Heart left ventricle (tissue), 16 donors: ENCODE results near the gene USP6. TPM values are rescaled to one million over a fixed set of nuclear protein-coding genes. Genes with fewer than 3 reads are reported as not detected.
"Not testable (repeated sequence)": the region's sequence is repeated elsewhere in the genome, so short reads cannot be mapped to it uniquely, and the experiment has no call there.

Experiments used
- ATAC-seq, 4 donors: fragments of 200-7000 bp; cut with Tn5 transposase; one replicate each; pipeline ENCODE4 v1.9.1; 2020 to 2022; ENCODE audit warnings: moderate library complexity in 4 of 4, mild to moderate bottlenecking in 3 of 4, moderate number of reproducible peaks in 1 of 4
- DNase-seq, 5 donors: peaks; one replicate each; pipeline ENCODE4 v3.0.0-alpha.2; 2020
- H3K27ac ChIP-seq, 12 donors: fragments of 200-600 bp; sonication (generic) in 4 of 12; one replicate each; pipeline versions ENCODE4 v1.5.0 to v1.8.0; 2016 to 2022; ENCODE audit warnings: mild to moderate bottlenecking in 2 of 12
- H3K27me3 ChIP-seq, 9 donors: fragments of 200-600 bp; sonication (generic) in 2 of 9; one replicate each; pipeline versions ENCODE4 v1.5.1 to v1.8.0; 2016 to 2022; ENCODE audit warnings: mild to moderate bottlenecking in 3 of 9
- H3K36me3 ChIP-seq, 9 donors: fragments of 200-600 bp; sonication (generic) in 2 of 9; one replicate each; pipeline versions ENCODE4 v1.5.0 to v1.8.0; 2018 to 2022; ENCODE audit warnings: mild to moderate bottlenecking in 2 of 9
- H3K4me1 ChIP-seq, 12 donors: fragments of 200-600 bp; sonication (generic) in 4 of 12; one replicate each; pipeline versions ENCODE4 v1.5.0 to v1.8.0; 2016 to 2022; ENCODE audit warnings: mild to moderate bottlenecking in 3 of 12
- H3K4me3 ChIP-seq, 12 donors: fragments of 200-600 bp; sonication (generic) in 4 of 12; one replicate each; pipeline versions ENCODE4 v1.5.0 to v1.8.0; 2017 to 2022; ENCODE audit warnings: mild to moderate bottlenecking in 9 of 12, moderate library complexity in 4 of 12
- H3K9me3 ChIP-seq, 12 donors: fragments of 200-600 bp; sonication (generic) in 4 of 12; one replicate each; pipeline versions ENCODE4 v1.5.0 to v1.8.0; 2016 to 2022; ENCODE audit warnings: mild to moderate bottlenecking in 1 of 12
- POLR2A ChIP-seq, 2 donors: fragments of 450-650 bp; IDR thresholded peaks; one replicate each; pipeline ENCODE4 v1.6.1; 2017; ENCODE audit warnings: antibody characterized with exemption in 2 of 2, mild to moderate bottlenecking in 2 of 2, moderate library complexity in 2 of 2
- WGBS, 4 donors: extraction: QIAGEN DNeasy Blood & Tissue Kit in 2 of 4; methylation state at CpG; one replicate each; pipeline versions ENCODE4 v1.1.5 to v1.1.7; 2013 to 2018; 5-methylcytosine and 5-hydroxymethylcytosine counted together
- intact Hi-C, 10 donors: fragments of 100-400 bp; cut with DNase I; formaldehyde crosslinking; loops; one replicate each; pipeline versions ENCODE4 v1.11.1 to v1.14.2; 2022
- polyA plus RNA-seq, 2 donors: library from polyadenylated mRNA; stranded (reverse); fragments of 200-250 nt; gene quantifications; one replicate each; pipeline ENCODE4 v1.2.3, GENCODE V29; 2013
- total RNA-seq, 9 donors: library from RNA; depleted of rRNA in 2 of 9; stranded (reverse); fragments of >200 nt in 2 of 9; fragmentation: NEBNext Ultra II Directional in 3 of 9; extraction: Animal tissue kit (Norgen Biotek cat#: 25700) in 3 of 9; gene quantifications; one replicate each; pipeline versions ENCODE4 v1.1.0 to v1.2.4, GENCODE V29; 2016 to 2023
- TF ChIP-seq, protein P1 (sequence below), 12 donors: fragments of 200-600 bp; sonication (generic) in 4 of 12; IDR thresholded peaks; one replicate each; pipeline versions ENCODE4 v1.5.0 to v1.8.0; 2018 to 2022; ENCODE audit warnings: antibody characterized with exemption in 12 of 12, mild to moderate bottlenecking in 5 of 12
- donor health status: ischemic (EF 13 %, LVEDD 7.1; RV severe dilation, severe dysfunction).
- donor health status: healthy with polysubstance abuse.
- donor health status: DM: no; HTN: yes; CAD: no.
- donor health status: DM: no; HTN: no; CAD: no.
- donor health status: ischemic (EF 25% LVEDD 6.9; RV normal size, moderate dysfunction).
- donor health status: ischemic (EF 25% LVEDD 5.7; RV mildly dilated, moderate dysfunction).
- donor health status: healthy.
- donor health status: DM: yes; HTN: yes; CAD: no.
- donor health status: ischemic (EF 35%, LVEDD 5.7; RV mildly dilated, moderate dysfunction).
- donor health status: nonischemic (EF 11% LVEDD 7.7; RV severe dilation, severe dysfunction).
- donor health status: DM: yes; HTN: yes; CAD: no.
- donor health status: PGD.
- donor health status: ischemic (EF 29% LVEDD 5.4; RV normal size, mild dysfunction).
- donor health status: nonischemic (EF 23%, LVEDD 6.1; RV moderate dilation, normal function).

USP6 gene
- total and polyA plus RNA-seq, 11 donors, result 0.01 to 1.6 (median 0.07) TPM; not detected in 2

DNA sequence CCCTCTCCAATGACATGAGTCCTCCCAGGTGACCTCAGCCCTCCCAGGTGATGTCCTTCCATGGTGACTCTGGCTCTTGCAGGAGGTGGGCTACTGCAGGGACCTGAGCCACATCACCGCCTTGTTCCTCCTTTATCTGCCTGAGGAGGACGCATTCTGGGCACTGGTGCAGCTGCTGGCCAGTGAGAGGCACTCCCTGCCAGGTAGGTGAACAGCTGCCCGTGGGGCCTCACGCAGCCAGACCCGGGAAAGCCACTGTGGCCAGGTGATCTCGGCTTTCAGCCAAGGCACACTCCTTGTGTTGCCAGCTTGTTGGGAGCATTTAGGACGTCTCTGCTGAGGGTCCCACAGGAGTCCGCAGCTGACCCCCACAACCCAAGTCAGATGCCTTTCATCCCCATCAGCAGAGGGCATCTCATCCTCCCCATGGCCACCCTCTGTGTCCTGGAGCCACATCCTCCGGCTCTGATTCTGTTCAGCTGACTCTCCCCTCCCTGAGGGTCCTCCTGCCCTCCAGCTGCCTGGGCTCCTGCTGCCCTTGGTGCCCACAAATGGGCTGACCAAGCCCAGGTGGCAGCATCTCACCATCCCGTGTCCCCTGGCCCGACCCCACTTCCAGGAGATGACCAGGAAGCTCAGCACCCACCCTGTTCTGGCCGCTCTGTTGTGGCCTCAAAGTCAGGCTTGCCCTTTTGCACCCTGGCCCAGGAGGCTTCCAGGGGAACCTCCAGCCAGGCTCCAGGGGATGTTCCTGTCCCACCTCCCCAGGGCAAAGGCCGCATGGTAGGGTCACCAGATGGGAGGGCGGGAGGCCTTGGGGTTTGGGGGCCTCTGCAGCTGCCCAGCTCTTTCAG is 20.1 kb downstream of the USP6 start:
- no peaks in the 10 kb centered on the region for H3K9me3 ChIP-seq
- H3K36me3 ChIP-seq, result no peaks in the 10 kb centered on the region
- H3K4me1 ChIP-seq, result no peaks in the 10 kb centered on the region
- DNase-seq (no peak), ATAC-seq (no peak)
- no peak overlapping the region for H3K27ac ChIP-seq
- H3K4me3 ChIP-seq, result no peak overlapping the region
- intact Hi-C loops, result no loop called here
- WGBS, 4 donors, result 86 to 89% (median 87%) methylated on average over 10 to 14 of the region's 14 CpGs
- H3K27me3 ChIP-seq, result no peaks in the 10 kb centered on the region
- TF ChIP-seq POLR2A (IDR thresholded peaks at IDR 0.05), result no peak
- TF ChIP-seq, protein P1, sequence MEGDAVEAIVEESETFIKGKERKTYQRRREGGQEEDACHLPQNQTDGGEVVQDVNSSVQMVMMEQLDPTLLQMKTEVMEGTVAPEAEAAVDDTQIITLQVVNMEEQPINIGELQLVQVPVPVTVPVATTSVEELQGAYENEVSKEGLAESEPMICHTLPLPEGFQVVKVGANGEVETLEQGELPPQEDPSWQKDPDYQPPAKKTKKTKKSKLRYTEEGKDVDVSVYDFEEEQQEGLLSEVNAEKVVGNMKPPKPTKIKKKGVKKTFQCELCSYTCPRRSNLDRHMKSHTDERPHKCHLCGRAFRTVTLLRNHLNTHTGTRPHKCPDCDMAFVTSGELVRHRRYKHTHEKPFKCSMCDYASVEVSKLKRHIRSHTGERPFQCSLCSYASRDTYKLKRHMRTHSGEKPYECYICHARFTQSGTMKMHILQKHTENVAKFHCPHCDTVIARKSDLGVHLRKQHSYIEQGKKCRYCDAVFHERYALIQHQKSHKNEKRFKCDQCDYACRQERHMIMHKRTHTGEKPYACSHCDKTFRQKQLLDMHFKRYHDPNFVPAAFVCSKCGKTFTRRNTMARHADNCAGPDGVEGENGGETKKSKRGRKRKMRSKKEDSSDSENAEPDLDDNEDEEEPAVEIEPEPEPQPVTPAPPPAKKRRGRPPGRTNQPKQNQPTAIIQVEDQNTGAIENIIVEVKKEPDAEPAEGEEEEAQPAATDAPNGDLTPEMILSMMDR (IDR thresholded peaks at IDR 0.05), result no peak

DNA sequence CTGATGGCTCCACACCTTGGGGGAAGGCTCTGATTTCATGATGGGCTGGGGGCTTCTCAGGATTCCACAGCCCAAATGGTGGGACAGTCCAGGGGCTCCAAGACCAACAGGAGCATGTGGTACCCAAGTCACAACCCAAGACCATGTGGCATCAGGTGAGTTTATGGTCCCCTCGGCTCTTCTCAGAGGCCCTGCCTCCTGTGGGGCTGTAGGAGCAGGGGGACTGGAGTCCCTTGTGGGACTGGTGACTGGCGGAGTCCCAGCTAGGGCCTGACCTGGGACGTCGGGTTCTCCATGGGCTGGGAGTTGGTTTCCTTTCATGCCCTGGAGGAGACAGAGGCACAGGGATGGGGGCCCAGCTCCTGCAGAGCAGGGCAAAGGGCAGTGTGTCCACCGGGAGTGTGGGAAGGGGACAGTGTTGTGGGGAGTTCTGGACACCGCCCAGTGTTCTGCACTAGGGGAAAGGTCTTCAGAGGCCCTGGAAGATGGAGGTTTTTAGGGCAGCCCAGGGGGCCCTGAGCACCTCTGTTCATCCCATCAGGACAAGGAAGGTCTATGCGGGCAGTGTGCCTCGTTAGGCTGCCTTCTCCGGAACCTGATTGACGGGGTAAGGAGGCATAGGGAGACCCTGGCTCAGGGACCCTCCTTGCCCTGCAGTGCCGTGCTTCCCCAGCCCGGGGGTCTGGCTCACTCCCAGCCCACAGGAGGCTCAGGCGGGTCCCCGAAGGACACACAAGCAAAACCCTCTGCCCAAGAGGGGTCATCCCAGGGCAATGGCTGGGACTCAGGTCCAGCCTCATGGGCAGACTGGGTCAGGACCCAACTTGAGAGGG is 21.0 kb downstream of the USP6 start:
- H3K27me3 ChIP-seq, H3K4me3 ChIP-seq, ATAC-seq, intact Hi-C loops, H3K36me3 ChIP-seq, H3K9me3 ChIP-seq, H3K27ac ChIP-seq, H3K4me1 ChIP-seq, DNase-seq: not testable (repeated sequence)
- WGBS, 4 donors, result 85 to 90% (median 87%) methylated on average over 8 to 14 of the region's 14 CpGs

GRCh38 chr17:5137511-5138197 is 21.8 kb downstream of the USP6 start:
- H3K36me3 ChIP-seq, H3K4me3 ChIP-seq, DNase-seq, H3K4me1 ChIP-seq, ATAC-seq, H3K27me3 ChIP-seq, H3K27ac ChIP-seq, intact Hi-C loops, H3K9me3 ChIP-seq: not testable (repeated sequence)
- 81 to 97% (median 88%) methylated on average over 11 to 15 of the region's 15 CpGs for whole genome bisulfite sequencing, 4 donors

GRCh38 chr17:5138198-5138544 is 22.3 kb downstream of the USP6 start:
- H3K9me3 ChIP-seq, H3K27ac ChIP-seq, H3K27me3 ChIP-seq, DNase-seq, ATAC-seq, H3K4me3 ChIP-seq, intact Hi-C loops, H3K36me3 ChIP-seq, H3K4me1 ChIP-seq: not testable (repeated sequence)
- 92 to 96% (median 94%) methylated on average over 9 of the region's 9 CpGs for WGBS, 4 donors

GRCh38 chr17:5138616-5139457 is 23.0 kb downstream of the USP6 start:
- ATAC-seq (no peak), DNase-seq (no peak)
- no peak overlapping the region for H3K27ac ChIP-seq
- 84 to 90% (median 87%) methylated on average over 18 to 24 of the region's 24 CpGs for WGBS, 4 donors
- H3K4me1 ChIP-seq, result no peaks in the 10 kb centered on the region
- no peak for TF ChIP-seq POLR2A (IDR thresholded peaks at IDR 0.05)
- TF ChIP-seq, protein P1 (IDR thresholded peaks at IDR 0.05), result no peak
- H3K27me3 ChIP-seq, result no peaks in the 10 kb centered on the region
- intact Hi-C loops, result no loop called here
- H3K4me3 ChIP-seq, result no peak overlapping the region
- H3K36me3 ChIP-seq, result no peaks in the 10 kb centered on the region
- H3K9me3 ChIP-seq, result no peaks in the 10 kb centered on the region
